Panc1 (cell line): ENCODE measurements around the gene NACA2. TPM values are rescaled to one million over a fixed set of nuclear protein-coding genes. Genes with fewer than 3 reads are reported as not detected.
"Not testable (repeated sequence)": the region's sequence is repeated elsewhere in the genome, so short reads cannot be mapped to it uniquely, and the experiment has no call there.

Experiments
- ATAC-seq: fragments of 200-7000 bp; cut with Tn5 transposase; 2 replicates; pipeline ENCODE4 v1.9.1; 2020; ENCODE audit warnings: mild to moderate bottlenecking, moderate library complexity
- BruUV-seq: library from RNA; stranded (reverse); fragments of 400-500 nt; replicated peaks from 2 replicates; lab custom pipeline; 2021; lab: Mats Ljungman, UMichigan
- CTCF ChIA-PET: fragments of 300-600 bp; sonication (Branson Sonifier 250); formaldehyde crosslinking; loops from one replicate; lab custom pipeline; 2022; ENCODE audit warnings: antibody characterized with exemption; lab: Charles Lee
- POLR2A ChIA-PET: fragments of 300-600 bp; sonication (Branson Sonifier 250); formaldehyde crosslinking; loops from one replicate; lab custom pipeline; 2022; ENCODE audit warnings: antibody characterized with exemption; lab: Charles Lee
- DNase-seq: peaks from one replicate; pipeline ENCODE4 v3.0.0-alpha.2; 2010; ENCODE audit warnings: low read depth, low spot score
- H3K27ac ChIP-seq: 2 replicates; pipeline ENCODE4 v1.5.1; 2011; ENCODE audit warnings: mild to moderate bottlenecking, low read length, inconsistent platforms
- H3K27me3 ChIP-seq: fragments of 200-500 bp; sonication (Bioruptor generic); 2 replicates; pipeline ENCODE4 v1.6.0; 2014; ENCODE audit warnings: low read length, inconsistent platforms; ENCODE audit not compliant: control insufficient read depth, insufficient read depth
- H3K36me3 ChIP-seq: fragments of 200-500 bp; sonication (Bioruptor generic); 2 replicates; pipeline ENCODE4 v1.5.1; 2014; ENCODE audit warnings: inconsistent platforms, mild to moderate bottlenecking, low read length, moderate library complexity; ENCODE audit not compliant: control insufficient read depth, insufficient read depth
- H3K4me1 ChIP-seq: 2 replicates; pipeline ENCODE4 v1.5.1; 2011; ENCODE audit warnings: inconsistent platforms, mild to moderate bottlenecking, low read length, moderate library complexity; ENCODE audit not compliant: control insufficient read depth, insufficient read depth
- H3K4me3 ChIP-seq, 2 experiments: 2 replicates each; pipeline ENCODE4 v1.5.1; 2011 to 2012; ENCODE audit warnings: low read depth in 2 of 2, low read length in 2 of 2, mild to moderate bottlenecking in 2 of 2, inconsistent platforms in 1 of 2, moderate library complexity in 1 of 2
- H3K9me3 ChIP-seq: fragments of 200-500 bp; sonication (Bioruptor generic); 2 replicates; pipeline ENCODE4 v1.5.1; 2014; ENCODE audit warnings: low read depth, mild to moderate bottlenecking, inconsistent platforms, low read length, moderate library complexity; ENCODE audit not compliant: control insufficient read depth, insufficient read depth
- CTCF ChIP-seq: fragments of 450-650 bp; IDR thresholded peaks from 2 replicates; pipeline ENCODE4 v1.5.1; 2017; ENCODE audit warnings: mild to moderate bottlenecking
- POLR2AphosphoS5 ChIP-seq: IDR thresholded peaks from 2 replicates; pipeline ENCODE4 v1.6.1; 2012; ENCODE audit warnings: mild to moderate bottlenecking, low read depth, low read length, moderate library complexity
- REST ChIP-seq, 2 experiments: IDR thresholded peaks; 2 replicates each; pipeline ENCODE4 v1.6.1; 2011 to 2012; ENCODE audit warnings: low read depth in 2 of 2, control low read depth in 1 of 2, low read length in 1 of 2, mild to moderate bottlenecking in 1 of 2, moderate library complexity in 1 of 2; ENCODE audit not compliant: insufficient read depth in 1 of 2
- SIN3A ChIP-seq: IDR thresholded peaks from 2 replicates; pipeline ENCODE4 v1.6.1; 2012; ENCODE audit warnings: low read depth, mild to moderate bottlenecking, low read length, moderate library complexity, borderline replicate concordance; ENCODE audit not compliant: insufficient read depth
- TCF7L2 ChIP-seq: IDR thresholded peaks from 2 replicates; pipeline ENCODE4 v1.6.1; 2011; ENCODE audit warnings: mild to moderate bottlenecking, low read depth, low read length, inconsistent platforms
- in situ Hi-C: cut with HindIII; loops from 2 replicates; pipeline ENCODE4 v1.10.0; 2016; ENCODE audit warnings: low sequenced_read_pairs, low pct_unique_long_range_greater_than_20kb
- intact Hi-C: fragments of 100-400 bp; cut with micrococcal nuclease; formaldehyde crosslinking; loops from one replicate; pipeline ENCODE4 v1.10.0; 2022; ENCODE audit not compliant: unreplicated experiment
- total RNA-seq: library from RNA; stranded (reverse); gene quantifications from one replicate; pipeline ENCODE4 v1.2.1, GENCODE V29; 2021; ENCODE audit not compliant: unreplicated experiment

NACA2 gene
- total RNA-seq, 1 experiment from 2014 or later, result not detected

- H3K9me3 ChIP-seq, in situ Hi-C loops, H3K27ac ChIP-seq, CTCF ChIA-PET, BruUV-seq, H3K36me3 ChIP-seq, ATAC-seq, H3K27me3 ChIP-seq, H3K4me1 ChIP-seq, DNase-seq, intact Hi-C loops, H3K4me3 ChIP-seq: not testable (repeated sequence)
- POLR2A ChIA-PET, result interaction anchor here (0.6 kb wide), 1 partner anchor 209 kb away, joined by 5 read pairs; no protein-coding TSS in a partner anchor
Observed at GRCh38 chr17:61565850-61566249, 25.2 kb downstream of the NACA2 start.

GRCh38 chr17:61565213-61565612 is 25.8 kb downstream of the NACA2 start:
- H3K36me3 ChIP-seq, result no peaks in the 10 kb centered on the region
- BruUV-seq, result no TSS peak
- intact Hi-C loops, result no loop called here
- CTCF ChIA-PET, result no interaction called here
- no peaks in the 10 kb centered on the region; the same call in 1 of the 2 replicates for H3K9me3 ChIP-seq
- TF ChIP-seq SIN3A, result no peak
- TF ChIP-seq POLR2AphosphoS5, result no peak
- no peak for TF ChIP-seq REST (IDR thresholded peaks at IDR 0.05; ENCODE audit: insufficient read depth in 1 of 2, low read depth in 2 of 2, low read length in 1 of 2)
- no peak for TF ChIP-seq TCF7L2
- TF ChIP-seq CTCF, result no peak
- ATAC-seq (no peak), DNase-seq (no peak)
- no peak overlapping the region for H3K27ac ChIP-seq
- H3K4me1 ChIP-seq, result peaks cover 4% of the 10 kb centered on the region
- H3K27me3 ChIP-seq, result no peaks in the 10 kb centered on the region
- in situ Hi-C loops, result no loop called here
- POLR2A ChIA-PET, result interaction anchor here (0.6 kb wide), 1 partner anchor 208 kb away, joined by 5 read pairs; no protein-coding TSS in a partner anchor
- no peak overlapping the region for H3K4me3 ChIP-seq

- Histone ChIP-seq H3K27ac (no peak overlapping the region), H3K27me3 (no peaks in the 10 kb centered on the region), H3K36me3 (no peaks in the 10 kb centered on the region), H3K9me3 (no peaks in the 10 kb centered on the region), H3K4me3 (no peak overlapping the region), H3K4me1 (no peaks in the 10 kb centered on the region)
- CTCF ChIA-PET, result interaction anchor here (0.5 kb wide), 1 partner anchor 49 kb away, joined by 5 read pairs; no protein-coding TSS in a partner anchor
- ATAC-seq (no peak), DNase-seq (no peak)
- TF ChIP-seq TCF7L2 (no peak), CTCF (no peak), POLR2AphosphoS5 (no peak), REST (IDR thresholded peaks at IDR 0.05; ENCODE audit: insufficient read depth in 1 of 2, low read depth in 2 of 2, low read length in 1 of 2) (no peak), SIN3A (no peak)
- BruUV-seq, result no TSS peak
- in situ Hi-C loops (no loop called here), intact Hi-C loops (no loop called here)
- POLR2A ChIA-PET, result no interaction called here
Observed at GRCh38 chr17:61562287-61562686, 28.7 kb downstream of the NACA2 start.
